Activated T-cell treated with anti-CD3 and anti-CD28 coated beads, Interleukin-2, amount 50 U/mL, for 1 hour (primary cell): ENCODE results near the gene ART5.
"Not testable (repeated sequence)": the region's sequence is repeated elsewhere in the genome, so short reads cannot be mapped to it uniquely, and the experiment has no call there.

ENCODE experiments used
- DNase-seq: peaks from one replicate; pipeline ENCODE4 v3.0.0-alpha.2; 2020

Gene ART5

DNA sequence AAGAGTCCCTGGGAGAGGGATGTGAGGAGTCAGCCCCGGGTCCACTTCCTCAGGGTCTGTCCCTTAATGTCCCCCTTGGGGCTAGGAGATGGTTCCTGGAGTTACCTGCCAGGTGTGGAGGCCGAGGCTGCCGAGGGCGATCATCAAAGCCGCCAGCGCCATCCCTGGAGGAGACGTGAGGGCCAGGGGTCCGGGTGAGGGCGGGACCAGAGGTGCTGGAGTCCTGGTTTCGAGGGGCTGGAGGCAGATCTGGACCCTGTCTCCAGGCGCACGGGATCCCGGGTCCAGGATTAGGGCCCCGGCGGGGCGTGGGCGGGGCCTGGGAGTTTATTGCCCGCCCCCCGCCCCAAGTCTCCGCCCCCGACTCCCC, at the start of gene ART5:
ART5 (minus strand) TSS at position 292 of the 370 bp plus-strand sequence; CDS start at position 162, 130 bp downstream.
- DNase-seq = peak; percentile 21

DNA sequence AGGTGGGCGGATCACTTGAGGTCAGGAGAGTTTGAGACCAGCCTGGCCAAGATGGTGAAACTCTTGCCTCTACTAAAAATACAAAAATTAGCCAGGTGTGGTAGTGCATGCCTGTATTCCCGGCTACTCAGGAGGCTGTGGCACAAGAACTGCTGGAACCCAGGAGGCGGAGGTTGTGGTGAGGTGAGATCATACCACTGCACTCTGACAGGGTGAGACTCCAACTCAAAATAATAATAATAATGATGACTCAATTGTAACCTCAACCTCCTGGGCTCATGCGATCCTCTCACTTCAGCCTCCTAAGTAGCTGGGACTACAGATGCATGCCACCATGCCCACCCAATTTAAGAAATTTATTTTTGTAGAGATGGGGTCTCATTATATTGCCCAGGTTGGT, 45.0 kb upstream of the ART5 start:
- DNase-seq = no peak

DNA sequence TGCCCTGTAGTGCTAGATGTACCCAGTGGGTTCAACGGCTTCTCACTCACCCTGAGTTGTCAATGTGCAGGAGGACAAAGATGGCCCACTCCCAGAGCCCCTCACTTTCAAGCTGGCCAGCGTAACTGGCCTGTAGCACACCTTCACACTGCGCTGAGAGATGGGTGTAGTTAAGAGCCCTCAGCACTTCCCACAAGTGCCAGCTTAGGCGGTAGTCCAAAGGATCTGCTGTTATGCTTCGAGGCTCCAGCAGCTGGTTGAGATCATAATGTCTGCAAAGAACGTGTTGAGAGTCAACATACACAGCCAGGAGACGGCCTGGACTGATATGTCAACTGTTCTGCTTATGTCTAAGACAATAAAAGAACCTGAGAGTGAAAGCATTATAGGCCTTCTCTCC, 44.1 kb upstream of the ART5 start:
- no peak for DNase-seq

GRCh38 chr11:3684819-3685172, 43.0 kb upstream of the ART5 start:
- no peak for DNase-seq

GRCh38 chr11:3684129-3684818, 42.5 kb upstream of the ART5 start:
- DNase-seq = no peak

DNA sequence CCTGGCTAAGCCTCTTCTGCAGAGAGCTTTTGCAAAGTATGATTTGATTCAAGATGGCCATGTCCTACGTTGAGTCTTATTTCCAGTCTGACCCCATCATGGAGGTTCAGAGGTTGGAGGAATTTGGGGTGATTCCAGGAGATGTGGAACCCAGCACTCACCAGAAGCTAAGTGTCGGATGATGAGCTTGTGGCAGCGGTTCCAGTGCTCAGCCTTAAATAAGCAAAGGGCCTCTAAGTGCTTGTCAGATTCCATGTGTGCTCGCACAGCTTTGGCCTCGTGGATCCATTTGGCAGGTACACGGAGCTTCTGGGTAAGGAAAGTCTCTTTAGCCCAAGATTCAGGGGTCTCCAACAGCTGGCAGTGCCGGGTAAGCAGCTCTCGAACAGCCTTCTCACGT, 41.2 kb upstream of the ART5 start:
- DNase-seq = no peak

- DNase-seq = no peak
Observed at GRCh38 chr11:3679077-3679476, 37.3 kb upstream of the ART5 start.

DNA sequence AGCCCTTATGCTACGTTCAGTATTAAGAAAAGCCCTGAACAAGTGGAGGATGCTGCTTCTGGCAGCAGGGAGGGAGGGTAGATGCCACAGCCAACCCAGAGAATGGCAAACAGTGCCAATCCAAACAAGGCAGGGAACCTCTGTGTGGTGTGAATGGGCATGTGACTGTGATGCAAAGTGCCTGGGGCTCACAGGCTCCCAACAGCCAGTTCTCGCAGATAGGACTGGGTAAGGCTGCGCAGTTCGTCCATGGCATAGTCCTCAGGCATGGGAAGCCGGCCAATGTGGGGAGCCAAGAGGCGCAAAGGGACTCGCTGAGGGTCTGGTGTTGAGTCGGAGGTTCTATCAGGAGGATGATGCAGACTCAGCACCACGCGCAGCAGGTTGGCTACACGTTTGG, 34.2 kb upstream of the ART5 start:
- no peak for DNase-seq

DNA sequence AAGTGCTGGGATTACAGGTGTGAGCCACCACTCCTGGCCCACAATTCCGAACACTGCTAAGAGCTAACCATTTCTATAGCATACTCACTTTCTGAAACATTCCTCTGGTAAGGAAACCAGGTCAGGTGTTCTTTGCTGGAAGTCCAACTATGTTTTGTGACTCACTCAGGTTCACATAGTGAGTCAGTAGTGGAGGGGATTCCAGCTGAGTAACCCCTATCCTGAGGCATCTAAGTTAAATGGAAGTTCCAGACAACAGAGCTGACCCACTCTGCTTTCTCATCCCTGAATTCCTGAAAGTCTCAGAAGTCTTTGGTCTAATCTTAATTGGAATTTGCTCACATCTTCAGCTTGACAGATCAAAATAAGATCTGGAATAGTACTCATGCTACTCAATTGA, 32.4 kb upstream of the ART5 start:
- DNase-seq = no peak

GRCh38 chr11:3671334-3672254, 29.8 kb upstream of the ART5 start, which contains the start of gene CHRNA10:
CHRNA10 (minus strand) TSS chr11:3671384; CDS start chr11:3671312, 72 bp downstream.
- DNase-seq = no peak

- no peak for DNase-seq
Observed at GRCh38 chr11:3669742-3670183, 28.0 kb upstream of the ART5 start.

GRCh38 chr11:3669128-3669527, 27.3 kb upstream of the ART5 start:
- DNase-seq = no peak

DNA sequence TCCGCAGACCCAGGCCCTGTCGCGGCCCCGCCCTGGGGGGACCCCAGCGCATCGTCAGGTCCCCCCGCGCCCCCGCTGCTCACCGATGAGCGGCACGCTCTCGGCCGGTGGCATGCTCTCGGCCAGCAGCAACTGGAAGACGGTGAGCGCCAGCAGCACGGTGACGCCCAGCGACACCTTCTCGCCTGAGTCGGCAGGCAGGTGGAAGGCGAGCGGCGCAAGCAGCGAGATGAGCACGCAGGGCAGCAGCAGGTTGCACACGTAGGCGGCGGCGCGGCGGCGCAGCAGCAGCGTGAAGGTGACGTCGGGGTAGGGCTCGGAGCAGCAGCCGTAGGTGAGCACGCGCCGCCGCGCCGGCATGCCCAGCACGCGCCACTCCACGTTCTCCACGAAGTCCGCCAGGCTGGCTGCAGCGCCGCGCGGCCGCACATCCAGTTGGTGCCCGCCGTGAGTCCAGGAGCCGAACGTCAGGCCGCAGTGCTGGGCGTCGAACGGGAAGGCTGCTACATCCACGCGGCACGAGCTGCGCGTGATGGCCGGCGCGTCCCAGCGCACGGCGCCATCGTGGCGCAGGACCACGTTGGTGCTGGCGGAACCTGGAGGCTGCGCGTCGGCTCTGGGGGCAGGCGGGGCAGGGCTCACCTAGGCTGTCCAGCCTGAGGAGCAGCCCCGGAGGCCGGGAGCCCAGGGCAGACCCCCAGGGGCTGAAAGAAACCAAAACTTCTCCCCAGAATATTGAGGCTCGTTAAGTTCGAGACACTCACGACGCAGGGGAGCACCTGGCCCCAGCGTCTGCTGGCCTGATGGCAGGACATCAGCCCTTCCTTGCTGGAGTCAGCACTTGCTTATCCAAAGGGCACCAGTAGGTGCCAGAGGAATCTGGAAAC, 25.6 kb upstream of the ART5 start:
- no peak for DNase-seq

GRCh38 chr11:3666023-3666530, 24.3 kb upstream of the ART5 start:
- no peak for DNase-seq

DNA sequence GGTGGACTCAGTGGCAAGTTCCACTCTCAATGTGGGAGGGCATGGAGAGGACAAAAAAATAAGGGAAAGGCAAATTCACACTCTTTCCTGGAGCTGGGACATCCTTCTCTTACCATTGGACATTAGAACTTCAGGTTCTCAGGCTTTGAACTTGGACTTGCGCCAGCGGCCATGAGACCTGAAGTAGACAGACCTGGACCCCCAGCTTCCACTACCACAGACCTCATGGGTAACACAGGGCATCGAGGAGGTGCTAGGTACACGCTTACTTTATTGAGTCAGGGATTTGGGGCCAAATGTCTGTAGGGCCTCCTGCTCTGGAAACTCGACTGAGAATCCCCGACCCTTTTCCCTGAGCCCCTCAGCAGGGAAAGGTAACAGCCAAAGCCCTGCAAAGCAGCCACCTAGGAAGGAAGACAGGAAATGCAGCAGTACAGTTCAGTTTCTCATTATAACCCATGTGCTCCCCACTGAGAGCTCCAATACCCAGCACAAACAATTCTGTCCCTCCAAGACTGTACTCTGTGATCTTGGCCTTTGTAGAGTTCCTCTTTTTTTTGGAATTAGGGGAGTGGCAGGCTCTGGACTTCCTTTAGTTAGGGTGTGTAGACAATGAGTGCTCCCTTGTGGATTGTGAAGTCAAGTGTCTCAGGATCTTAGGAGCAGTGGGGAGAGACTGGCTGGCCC, 23.7 kb upstream of the ART5 start:
- no peak for DNase-seq

- DNase-seq = no peak
Observed at GRCh38 chr11:3664032-3664630, 22.3 kb upstream of the ART5 start.

- no peak for DNase-seq
Observed at GRCh38 chr11:3662856-3663255, 21.1 kb upstream of the ART5 start.

DNA sequence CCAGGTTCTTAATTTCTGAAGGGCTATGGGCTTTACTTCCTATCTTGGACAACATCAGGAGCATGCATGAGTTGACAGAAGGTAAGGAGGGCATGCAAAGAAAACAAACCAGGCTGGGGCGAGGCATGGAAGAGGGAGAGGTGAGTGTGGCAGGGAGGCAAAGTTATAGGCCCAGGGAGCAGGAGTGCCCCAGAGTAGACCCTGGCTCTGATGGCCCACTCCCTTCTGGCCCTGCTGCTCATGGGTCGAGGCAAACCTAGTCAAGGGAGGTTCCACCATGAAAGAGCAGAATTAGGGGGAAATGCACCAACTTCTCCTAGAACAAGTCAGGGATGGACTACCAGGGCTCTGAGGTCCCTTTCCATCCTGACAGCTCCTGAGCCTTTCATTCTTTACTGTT, 19.2 kb upstream of the ART5 start:
- DNase-seq = no peak

- DNase-seq = no peak
Observed at GRCh38 chr11:3659595-3660515, 18.1 kb upstream of the ART5 start.

GRCh38 chr11:3658252-3658651, 16.5 kb upstream of the ART5 start:
- DNase-seq = no peak

DNA sequence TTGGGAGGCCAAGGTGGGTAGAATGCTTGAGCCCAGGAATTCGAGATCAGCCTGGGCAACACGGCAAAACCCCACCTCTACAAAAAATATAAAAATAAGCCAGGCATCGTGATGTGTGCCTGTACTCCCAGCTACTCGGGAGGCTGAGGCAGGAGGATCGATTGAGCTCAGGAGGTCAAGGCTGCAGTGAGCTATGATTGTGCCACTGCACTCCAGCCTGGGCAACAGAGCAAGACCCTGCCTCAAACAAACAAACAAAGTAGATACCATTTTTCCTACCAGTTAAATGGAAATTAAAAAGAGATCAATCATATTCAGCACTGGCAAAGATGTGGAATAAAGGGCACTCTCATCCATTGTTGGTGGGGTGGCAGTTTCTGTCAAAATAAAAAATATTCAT, 15.5 kb upstream of the ART5 start:
- DNase-seq = not testable (repeated sequence)
